ENCODE data around the gene HSD17B2.

GRCh38 chr16:82111944-82112343 is 76.9 kb downstream of the HSD17B2 start:
- TF ChIP-seq CTCF (IDR thresholded peaks at IDR 0.05; ENCODE audit: low read depth, low read length, poor library complexity, severe bottlenecking) = no peak
- no peak for TF ChIP-seq EZH2phosphoT487 (IDR thresholded peaks at IDR 0.05; ENCODE audit: borderline replicate concordance, low read length)
